Activated CD8-positive, alpha-beta memory T cell treated with anti-CD3 and anti-CD28 coated beads, Interleukin-2, amount 50 U/mL, for 1 hour (primary cell): ENCODE measurements around the gene C20orf173.
A peak's percentile ranks its signal among the peaks of the same experiment; 100 is the strongest.

ENCODE experiments used
- DNase-seq: peaks from one replicate; pipeline ENCODE4 v3.0.0-alpha.2; 2020; ENCODE audit errors: extremely low read depth

The C20orf173 gene

GRCh38 chr20:35506872-35507638 lies 22.4 kb downstream of the C20orf173 start:
- no peak for DNase-seq

DNA sequence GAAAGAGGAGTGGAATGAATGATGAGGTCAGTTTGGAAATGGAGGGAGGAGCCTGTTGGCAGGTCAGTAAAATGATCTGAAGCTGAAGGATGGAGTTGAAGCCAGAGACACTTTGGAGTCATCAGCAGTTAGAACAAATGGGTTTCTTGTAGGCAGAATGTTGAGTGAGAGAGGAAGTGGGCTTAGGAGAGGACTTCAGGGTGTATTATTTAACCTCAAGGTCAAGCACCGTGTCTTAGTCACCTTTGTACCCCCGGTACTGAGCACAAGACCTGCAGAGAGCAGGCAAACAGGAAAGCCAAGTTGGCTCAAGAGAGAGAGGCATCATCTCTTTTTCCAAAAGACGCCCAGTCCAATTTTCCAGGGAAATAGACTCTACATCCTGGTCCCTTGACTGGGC lies 23.3 kb downstream of the C20orf173 start:
- DNase-seq = no peak

- no peak for DNase-seq
Measured at GRCh38 chr20:35504751-35505150, 24.7 kb downstream of the C20orf173 start.

- DNase-seq = no peak
Measured at GRCh38 chr20:35503841-35504561, 25.5 kb downstream of the C20orf173 start.

DNA sequence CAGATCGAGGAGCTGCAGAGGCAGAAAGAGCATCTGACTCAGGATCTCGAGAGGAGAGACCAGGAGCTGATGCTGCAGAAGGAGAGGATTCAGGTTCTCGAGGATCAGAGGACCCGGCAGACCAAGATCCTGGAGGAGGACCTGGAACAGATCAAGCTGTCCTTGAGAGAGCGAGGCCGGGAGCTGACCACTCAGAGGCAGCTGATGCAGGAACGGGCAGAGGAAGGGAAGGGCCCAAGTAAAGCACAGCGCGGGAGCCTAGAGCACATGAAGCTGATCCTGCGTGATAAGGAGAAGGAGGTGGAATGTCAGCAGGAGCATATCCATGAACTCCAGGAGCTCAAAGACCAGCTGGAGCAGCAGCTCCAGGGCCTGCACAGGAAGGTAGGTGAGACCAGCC lies 26.2 kb downstream of the C20orf173 start:
- no peak for DNase-seq

DNA sequence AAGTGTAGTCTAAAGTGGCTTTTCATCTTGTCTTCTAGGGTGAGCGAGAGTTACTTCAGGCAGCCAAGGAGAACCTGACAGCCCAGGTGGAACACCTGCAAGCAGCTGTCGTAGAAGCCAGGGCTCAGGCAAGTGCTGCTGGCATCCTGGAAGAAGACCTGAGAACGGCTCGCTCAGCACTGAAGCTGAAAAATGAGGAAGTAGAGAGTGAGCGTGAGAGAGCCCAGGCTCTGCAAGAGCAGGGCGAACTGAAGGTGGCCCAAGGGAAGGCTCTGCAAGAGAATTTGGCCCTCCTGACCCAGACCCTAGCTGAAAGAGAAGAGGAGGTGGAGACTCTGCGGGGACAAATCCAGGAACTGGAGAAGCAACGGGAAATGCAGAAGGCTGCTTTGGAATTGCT lies 27.1 kb downstream of the C20orf173 start:
- DNase-seq = no peak

- no peak for DNase-seq
Measured at GRCh38 chr20:35499271-35499670, 30.2 kb downstream of the C20orf173 start.

DNA sequence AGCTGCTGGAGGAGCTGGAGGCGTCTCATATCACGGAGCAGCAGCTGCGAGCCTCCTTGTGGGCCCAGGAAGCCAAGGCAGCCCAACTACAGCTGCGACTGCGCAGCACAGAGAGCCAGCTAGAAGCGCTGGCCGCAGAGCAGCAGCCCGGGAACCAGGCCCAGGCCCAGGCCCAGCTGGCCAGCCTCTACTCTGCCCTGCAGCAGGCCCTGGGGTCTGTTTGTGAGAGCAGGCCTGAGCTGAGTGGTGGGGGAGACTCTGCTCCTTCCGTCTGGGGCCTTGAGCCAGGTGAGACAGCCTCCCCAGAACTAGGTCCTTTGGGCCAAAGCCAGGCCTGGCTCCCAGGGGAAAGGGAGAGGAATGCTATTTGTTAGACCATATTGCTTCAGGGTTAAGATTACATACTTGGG lies 31.7 kb downstream of the C20orf173 start:
- no peak for DNase-seq

DNA sequence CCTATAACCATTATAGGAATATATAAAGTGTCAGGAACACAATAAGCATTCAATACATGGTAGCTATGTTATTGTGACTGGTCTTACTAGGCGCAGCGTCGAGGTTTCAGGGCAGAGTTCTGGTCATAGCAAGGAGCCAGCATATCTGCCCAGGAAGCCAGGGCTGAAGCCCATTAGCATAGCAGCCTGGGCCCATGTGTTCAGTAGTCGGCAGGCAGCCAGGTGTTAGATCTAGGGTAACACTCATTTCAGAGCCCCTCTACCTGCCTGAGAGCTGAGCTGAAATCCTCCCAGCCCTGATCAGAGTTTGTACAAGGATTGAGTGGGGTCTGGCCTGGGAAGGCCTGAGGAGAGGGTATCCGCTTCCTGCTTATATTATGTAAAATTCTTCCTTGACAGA lies 32.1 kb downstream of the C20orf173 start:
- no peak for DNase-seq

DNA sequence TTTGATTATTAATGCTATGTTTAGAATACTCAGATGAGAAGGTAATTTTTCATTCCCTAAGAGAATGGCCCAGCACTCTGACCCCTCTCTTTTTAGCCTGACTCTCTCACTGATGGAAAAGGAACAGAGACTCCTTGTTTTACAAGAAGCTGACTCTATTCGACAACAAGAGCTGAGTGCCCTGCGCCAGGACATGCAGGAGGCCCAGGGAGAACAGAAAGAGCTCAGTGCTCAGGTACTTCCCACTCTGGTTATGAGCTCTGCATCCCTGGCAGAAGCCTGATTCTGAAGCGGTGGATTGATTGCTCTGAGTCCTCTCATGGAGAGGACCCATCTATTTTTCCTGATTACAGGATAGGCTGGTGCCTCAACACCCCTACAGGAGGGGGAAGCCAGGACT lies 33.0 kb downstream of the C20orf173 start:
- no peak for DNase-seq

DNA sequence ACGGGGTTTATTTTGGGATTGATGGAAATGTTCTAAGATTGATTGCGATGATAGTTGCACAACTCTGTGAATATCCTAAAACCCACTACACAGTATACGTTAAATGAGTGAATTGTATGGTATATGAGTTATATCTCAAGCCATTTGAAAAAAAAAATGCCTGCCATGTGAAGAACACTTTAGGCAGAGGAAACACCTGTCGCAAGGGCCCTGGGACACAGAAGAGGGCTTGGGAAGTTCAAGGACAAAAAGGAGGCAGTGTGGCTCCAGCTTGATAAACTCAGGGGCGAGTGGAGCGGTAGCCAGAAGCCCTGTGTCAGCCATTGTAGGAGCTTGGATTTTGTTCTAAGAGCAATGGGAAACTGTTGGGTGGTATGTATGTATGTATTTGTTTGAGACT lies 37.1 kb downstream of the C20orf173 start:
- DNase-seq = no peak

DNA sequence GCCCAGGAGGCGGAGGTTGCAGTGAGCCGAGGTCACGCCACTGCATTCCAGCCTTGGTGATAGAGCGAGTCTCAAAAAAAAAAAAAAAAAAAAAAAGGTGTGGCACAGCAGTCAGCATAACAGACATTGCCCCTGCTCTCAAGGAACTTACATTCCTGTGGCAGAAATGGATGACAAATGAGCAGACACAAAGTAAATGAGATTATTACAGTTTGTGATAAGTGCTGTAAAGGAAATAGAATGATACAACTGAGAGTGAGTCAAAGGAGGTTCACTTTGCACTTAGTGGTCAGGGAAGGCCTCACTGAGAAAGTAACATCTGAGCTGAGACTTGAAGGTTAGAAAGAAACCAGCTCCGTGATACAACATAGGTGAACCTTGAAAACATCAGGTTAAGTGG lies 37.6 kb downstream of the C20orf173 start:
- no peak for DNase-seq

GRCh38 chr20:35490736-35491181 lies 38.7 kb downstream of the C20orf173 start:
- DNase-seq = peak; percentile 18

GRCh38 chr20:35489717-35490116 lies 39.7 kb downstream of the C20orf173 start:
- no peak for DNase-seq

DNA sequence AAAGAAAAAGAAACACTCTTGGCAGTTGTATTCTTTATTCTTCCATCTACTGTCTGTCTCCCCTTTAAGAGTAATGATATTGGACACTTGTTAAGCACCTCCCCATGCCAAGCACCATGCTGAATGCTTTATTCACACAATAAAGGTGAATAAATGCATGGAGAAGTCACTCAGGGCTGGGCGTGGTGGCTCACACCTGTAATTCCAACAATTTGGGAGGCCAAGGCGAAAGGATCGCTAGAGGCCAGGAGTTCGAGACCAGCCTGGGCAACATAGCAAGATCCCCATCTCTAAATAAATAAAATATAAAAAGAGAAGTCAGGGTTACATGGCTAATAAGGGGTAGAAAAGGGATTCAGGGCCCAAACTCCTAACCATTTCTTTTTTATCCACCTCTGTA lies 42.0 kb downstream of the C20orf173 start:
- DNase-seq = no peak

GRCh38 chr20:35479798-35480197 lies 49.7 kb downstream of the C20orf173 start:
- no peak for DNase-seq

DNA sequence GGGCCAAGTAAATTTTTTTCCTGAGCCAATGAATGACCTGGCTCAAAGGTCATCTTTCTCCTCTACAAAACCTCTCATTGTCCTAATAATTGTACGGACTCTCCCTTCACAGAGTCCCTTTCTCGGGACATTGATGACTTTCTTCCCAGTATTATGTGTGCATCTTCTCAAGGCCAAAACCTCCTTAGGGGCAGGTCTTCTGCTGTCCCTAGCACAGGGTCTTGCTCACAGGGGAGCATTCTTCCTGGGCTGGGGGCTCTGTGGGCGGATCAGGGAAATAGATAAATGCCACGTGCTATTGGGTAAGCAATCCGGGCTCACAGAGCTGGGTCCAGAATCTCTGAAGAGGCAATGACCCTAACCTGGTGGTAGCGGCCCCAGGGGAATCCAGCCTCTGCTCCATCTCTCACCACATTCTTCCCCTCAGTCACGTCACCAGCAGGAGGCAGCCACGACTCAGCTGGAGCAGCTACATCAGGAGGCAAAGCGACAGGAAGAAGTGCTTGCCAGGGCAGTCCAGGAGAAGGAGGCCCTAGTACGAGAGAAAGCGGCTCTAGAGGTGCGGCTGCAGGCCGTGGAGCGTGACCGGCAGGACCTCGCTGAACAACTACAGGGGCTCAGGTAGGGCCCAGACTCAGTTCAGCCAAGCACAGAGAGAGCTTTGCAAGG lies 50.5 kb downstream of the C20orf173 start:
- DNase-seq = no peak
